GM12891 (cell line): Measurements from ENCODE around the gene CD151.

Source experiments
- POLR2A ChIP-seq: IDR thresholded peaks from 2 replicates; pipeline ENCODE4 v1.6.1; 2011; ENCODE audit warnings: low read depth, low read length, control low read depth
- SPI1 ChIP-seq: IDR thresholded peaks from 2 replicates; pipeline ENCODE4 v1.6.1; 2011; ENCODE audit warnings: low read depth, low read length, control low read depth
- TAF1 ChIP-seq: IDR thresholded peaks from 2 replicates; pipeline ENCODE4 v1.6.1; 2011; ENCODE audit warnings: low read depth, low read length, control low read depth

- TF ChIP-seq POLR2A = no peak
- no peak for TF ChIP-seq TAF1
- no peak for TF ChIP-seq SPI1
These were observed 44.8 kb downstream of the CD151 start for GRCh38 chr11:877565-877964.
